ENCODE data around the gene FRRS1.

The FRRS1 gene, protein sequence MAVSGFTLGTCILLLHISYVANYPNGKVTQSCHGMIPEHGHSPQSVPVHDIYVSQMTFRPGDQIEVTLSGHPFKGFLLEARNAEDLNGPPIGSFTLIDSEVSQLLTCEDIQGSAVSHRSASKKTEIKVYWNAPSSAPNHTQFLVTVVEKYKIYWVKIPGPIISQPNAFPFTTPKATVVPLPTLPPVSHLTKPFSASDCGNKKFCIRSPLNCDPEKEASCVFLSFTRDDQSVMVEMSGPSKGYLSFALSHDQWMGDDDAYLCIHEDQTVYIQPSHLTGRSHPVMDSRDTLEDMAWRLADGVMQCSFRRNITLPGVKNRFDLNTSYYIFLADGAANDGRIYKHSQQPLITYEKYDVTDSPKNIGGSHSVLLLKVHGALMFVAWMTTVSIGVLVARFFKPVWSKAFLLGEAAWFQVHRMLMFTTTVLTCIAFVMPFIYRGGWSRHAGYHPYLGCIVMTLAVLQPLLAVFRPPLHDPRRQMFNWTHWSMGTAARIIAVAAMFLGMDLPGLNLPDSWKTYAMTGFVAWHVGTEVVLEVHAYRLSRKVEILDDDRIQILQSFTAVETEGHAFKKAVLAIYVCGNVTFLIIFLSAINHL

DNA sequence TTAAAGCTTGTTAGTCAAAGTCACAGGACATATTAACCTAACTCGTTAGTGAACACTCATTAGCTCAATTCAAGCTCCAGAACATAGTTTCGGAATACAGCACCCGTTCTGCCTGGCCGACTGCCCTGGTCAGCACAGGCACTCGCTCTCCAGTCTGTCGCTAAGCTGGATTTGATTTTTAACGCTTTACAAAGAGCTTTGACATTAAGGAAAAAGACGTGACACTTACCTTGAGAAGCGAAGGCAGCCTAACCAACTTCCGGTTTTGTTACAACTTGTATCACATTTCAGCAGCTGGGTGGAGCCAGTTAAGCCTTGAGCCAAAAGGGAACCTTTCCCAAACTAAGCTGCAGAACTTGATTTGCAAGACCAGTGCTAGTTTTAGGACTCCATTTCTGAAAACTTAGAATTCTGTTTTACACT is at the start of gene FRRS1:
TSS of gene FRRS1 (minus strand) at position 258 of the 423 bp plus-strand sequence. CDS start 17,867 bp downstream, outside the sequence.
- DNase-seq (ENCODE audit: low read depth), result peak; percentile 90
- TF ChIP-seq, protein P1, sequence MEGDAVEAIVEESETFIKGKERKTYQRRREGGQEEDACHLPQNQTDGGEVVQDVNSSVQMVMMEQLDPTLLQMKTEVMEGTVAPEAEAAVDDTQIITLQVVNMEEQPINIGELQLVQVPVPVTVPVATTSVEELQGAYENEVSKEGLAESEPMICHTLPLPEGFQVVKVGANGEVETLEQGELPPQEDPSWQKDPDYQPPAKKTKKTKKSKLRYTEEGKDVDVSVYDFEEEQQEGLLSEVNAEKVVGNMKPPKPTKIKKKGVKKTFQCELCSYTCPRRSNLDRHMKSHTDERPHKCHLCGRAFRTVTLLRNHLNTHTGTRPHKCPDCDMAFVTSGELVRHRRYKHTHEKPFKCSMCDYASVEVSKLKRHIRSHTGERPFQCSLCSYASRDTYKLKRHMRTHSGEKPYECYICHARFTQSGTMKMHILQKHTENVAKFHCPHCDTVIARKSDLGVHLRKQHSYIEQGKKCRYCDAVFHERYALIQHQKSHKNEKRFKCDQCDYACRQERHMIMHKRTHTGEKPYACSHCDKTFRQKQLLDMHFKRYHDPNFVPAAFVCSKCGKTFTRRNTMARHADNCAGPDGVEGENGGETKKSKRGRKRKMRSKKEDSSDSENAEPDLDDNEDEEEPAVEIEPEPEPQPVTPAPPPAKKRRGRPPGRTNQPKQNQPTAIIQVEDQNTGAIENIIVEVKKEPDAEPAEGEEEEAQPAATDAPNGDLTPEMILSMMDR (IDR thresholded peaks at IDR 0.05; ENCODE audit: low read depth, low read length, missing control alignments), result no peak
- peak within 1 kb of the TSS; percentile 61 for H3K4me3 ChIP-seq (ENCODE audit: low read depth, low read length)

DNA sequence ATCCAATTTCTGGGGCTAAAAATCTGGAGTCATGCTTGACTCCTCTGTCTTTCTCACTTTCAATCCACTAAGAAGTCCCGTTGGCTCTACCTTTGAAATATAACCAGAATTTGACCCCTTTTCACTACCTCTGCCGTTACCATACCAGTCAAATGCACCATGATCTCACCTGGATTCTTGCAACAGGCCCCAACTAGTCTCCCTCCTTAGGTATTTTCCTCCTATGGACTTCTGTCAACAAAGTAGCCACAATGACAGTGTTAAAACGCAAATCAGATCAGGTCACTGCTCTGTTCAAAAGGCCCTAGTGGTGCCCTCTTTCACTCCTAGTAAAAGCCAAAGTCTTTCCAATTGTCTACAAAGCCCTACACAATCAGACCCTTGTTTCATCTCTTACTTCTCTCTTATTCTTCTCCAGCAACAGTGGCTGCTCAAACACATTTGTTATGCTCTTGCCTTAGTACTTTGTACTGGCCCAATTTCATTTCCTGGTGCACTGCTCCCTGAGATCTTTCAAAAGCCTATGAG is 48.0 kb upstream of the FRRS1 start:
- no peak overlapping the region for H3K4me3 ChIP-seq (ENCODE audit: low read depth, low read length)
- DNase-seq (ENCODE audit: low read depth), result no peak
- TF ChIP-seq, protein P1 (IDR thresholded peaks at IDR 0.05; ENCODE audit: low read depth, low read length, missing control alignments), result no peak

DNA sequence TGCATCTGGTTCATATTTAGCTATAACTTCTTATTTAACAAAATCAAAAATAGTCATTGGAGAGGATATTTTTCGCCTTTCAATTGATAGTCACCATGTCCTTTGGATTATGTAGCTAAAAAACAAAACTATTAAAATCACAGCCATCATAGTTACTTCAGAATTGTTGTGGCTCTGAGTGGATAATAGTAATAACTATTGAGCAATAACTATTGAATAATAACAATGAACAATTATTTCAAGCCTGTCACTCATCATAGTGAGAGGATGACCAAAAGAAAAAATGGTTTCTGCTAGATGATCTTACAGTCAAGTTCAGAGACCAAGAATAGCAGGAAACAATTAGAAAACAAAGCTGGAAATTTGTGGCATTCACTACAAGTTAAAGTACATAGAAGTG is 45.3 kb upstream of the FRRS1 start:
- DNase-seq (ENCODE audit: low read depth), result no peak
- TF ChIP-seq, protein P1 (IDR thresholded peaks at IDR 0.05; ENCODE audit: low read depth, low read length, missing control alignments), result no peak

DNA sequence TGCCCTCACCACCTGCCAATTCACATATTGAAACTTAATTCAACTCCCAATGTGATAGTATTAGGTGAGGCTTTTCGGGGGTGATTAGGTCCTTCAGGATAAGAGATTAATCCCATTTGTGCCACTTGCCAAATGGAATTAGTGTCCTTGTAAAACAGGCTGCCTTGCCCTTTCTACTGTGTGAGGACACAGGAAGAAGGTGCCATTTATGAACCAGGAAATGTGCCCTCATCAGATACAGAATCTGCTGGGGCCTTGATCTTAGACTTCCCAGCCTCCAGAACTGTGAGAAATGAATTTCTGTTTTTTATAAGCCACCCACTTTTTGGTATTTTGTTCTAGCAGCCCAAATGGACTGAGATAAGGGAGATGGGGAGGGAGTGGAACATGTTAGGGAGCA is 44.6 kb upstream of the FRRS1 start:
- DNase-seq (ENCODE audit: low read depth), result no peak
- no peak overlapping the region for H3K4me3 ChIP-seq (ENCODE audit: low read depth, low read length)
- TF ChIP-seq, protein P1 (IDR thresholded peaks at IDR 0.05; ENCODE audit: low read depth, low read length, missing control alignments), result no peak

More for the DNA sequence above, 45.3 kb upstream of the FRRS1 start:
- H3K4me3 ChIP-seq (ENCODE audit: low read depth, low read length), result no peak overlapping the region

DNA sequence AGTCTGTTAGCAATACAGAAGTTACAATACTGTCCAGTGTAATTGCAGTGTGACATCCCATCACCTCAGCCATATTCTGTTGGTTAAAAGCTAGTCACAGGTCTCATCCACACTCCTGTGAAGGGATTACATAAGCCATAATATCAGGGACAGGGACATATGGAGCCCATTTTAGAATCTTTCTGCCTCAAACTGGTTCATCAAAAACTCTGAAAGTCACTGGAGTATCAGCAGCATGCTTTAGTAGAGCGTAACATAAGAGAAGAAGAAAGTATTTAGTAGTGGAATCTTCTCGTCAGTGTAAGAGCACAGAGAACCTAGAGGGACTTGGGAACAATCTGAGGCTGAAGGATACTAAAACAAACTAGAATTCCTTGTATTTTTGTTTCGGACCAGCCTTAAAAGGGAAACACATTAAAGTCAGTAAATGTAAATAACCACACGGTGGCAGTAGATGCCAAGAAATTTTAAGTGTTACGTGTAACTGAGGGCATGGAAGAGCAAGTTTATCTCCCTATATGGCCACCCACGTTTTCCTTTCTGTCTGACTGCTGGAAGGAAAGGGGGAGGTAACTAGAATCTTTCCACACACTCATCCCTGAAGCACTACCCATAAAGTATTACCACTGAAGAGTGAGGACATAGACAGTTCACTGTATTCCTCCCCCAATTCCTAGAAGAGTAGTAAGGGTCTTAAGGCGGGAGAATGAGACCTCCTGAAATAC is 42.1 kb upstream of the FRRS1 start:
- TF ChIP-seq, protein P1 (IDR thresholded peaks at IDR 0.05; ENCODE audit: low read depth, low read length, missing control alignments), result peak; percentile 38
- peak; percentile 57 for DNase-seq (ENCODE audit: low read depth)
- no peak overlapping the region; the same call in 1 of the 2 replicates for H3K4me3 ChIP-seq (ENCODE audit: low read depth, low read length)

DNA sequence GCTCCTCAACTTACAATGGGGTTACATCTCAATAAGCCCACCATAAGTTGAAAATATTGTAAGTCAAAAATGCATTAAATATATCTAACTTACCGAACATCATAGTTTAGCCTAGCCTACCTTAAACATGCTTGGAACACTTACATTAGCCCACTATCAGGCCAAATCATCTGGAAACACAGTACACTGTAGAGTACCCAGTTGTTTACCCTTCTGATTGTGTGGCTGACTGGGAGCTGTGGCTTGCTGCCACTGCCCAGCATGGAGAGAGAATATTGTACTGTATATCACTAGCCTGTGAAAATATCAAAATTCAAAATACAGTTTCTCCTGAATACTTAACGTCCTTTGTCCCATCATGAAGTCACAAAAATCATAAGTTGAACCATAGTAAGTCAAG is 40.4 kb upstream of the FRRS1 start:
- H3K4me3 ChIP-seq (ENCODE audit: low read depth, low read length), result no peak overlapping the region
- no peak for DNase-seq (ENCODE audit: low read depth)
- TF ChIP-seq, protein P1 (IDR thresholded peaks at IDR 0.05; ENCODE audit: low read depth, low read length, missing control alignments), result no peak
